CD4-positive, alpha-beta T cell treated with Interleukin-4 for 1 hour (primary cell): ENCODE results near the gene ATF7.
"Not testable (repeated sequence)": the region's sequence is repeated elsewhere in the genome, so short reads cannot be mapped to it uniquely, and the experiment has no call there.

Experiments
- DNase-seq, 2 donors: peaks; one replicate each; pipeline ENCODE4 v3.0.0-alpha.2; 2020 to 2022

ATF7 gene

GRCh38 chr12:53594897-53595615 lies 31.1 kb downstream of the ATF7 start:
- no peak for DNase-seq

- no peak for DNase-seq
Measured at GRCh38 chr12:53593707-53594106, 32.5 kb downstream of the ATF7 start.

GRCh38 chr12:53593031-53593430 lies 33.2 kb downstream of the ATF7 start:
- no peak for DNase-seq

- DNase-seq = no peak
Measured at GRCh38 chr12:53592426-53592825, 33.8 kb downstream of the ATF7 start.

- no peak for DNase-seq
Measured at GRCh38 chr12:53591301-53592206, 34.6 kb downstream of the ATF7 start.

- DNase-seq = no peak
Measured at GRCh38 chr12:53590652-53591051, 35.5 kb downstream of the ATF7 start.

GRCh38 chr12:53589915-53590314 lies 36.3 kb downstream of the ATF7 start:
- no peak for DNase-seq

- no peak for DNase-seq
Measured at GRCh38 chr12:53589423-53589822, 36.8 kb downstream of the ATF7 start.

- DNase-seq = no peak
Measured at GRCh38 chr12:53588123-53588522, 38.1 kb downstream of the ATF7 start.

GRCh38 chr12:53586745-53587144 lies 39.4 kb downstream of the ATF7 start:
- DNase-seq = no peak

- no peak for DNase-seq
Measured at GRCh38 chr12:53585448-53586125, 40.6 kb downstream of the ATF7 start.

- peak in 1 of 2 donors; percentile 35 for DNase-seq
Measured at GRCh38 chr12:53579545-53579955, 46.6 kb downstream of the ATF7 start.

- DNase-seq = no peak
Measured at GRCh38 chr12:53578783-53579182, 47.4 kb downstream of the ATF7 start.

GRCh38 chr12:53577941-53578352 lies 48.2 kb downstream of the ATF7 start:
- DNase-seq = no peak

GRCh38 chr12:53575502-53576249 lies 50.5 kb downstream of the ATF7 start:
- DNase-seq = peak in 1 of 2 donors; percentile 61

GRCh38 chr12:53572134-53572758 lies 53.9 kb downstream of the ATF7 start:
- no peak for DNase-seq

- no peak for DNase-seq
Measured at GRCh38 chr12:53571295-53571694, 54.9 kb downstream of the ATF7 start.

- DNase-seq = no peak
Measured at GRCh38 chr12:53568809-53569557, 57.2 kb downstream of the ATF7 start.

- no peak for DNase-seq
Measured at GRCh38 chr12:53567961-53568808, 58.0 kb downstream of the ATF7 start.

- DNase-seq = not testable (repeated sequence)
Measured at GRCh38 chr12:53565376-53565775, 60.8 kb downstream of the ATF7 start.
